Measurements from ENCODE around the gene TBK1. TPM values are rescaled to one million over a fixed set of nuclear protein-coding genes. Genes with fewer than 3 reads are reported as not detected.
"Not testable (repeated sequence)": the region's sequence is repeated elsewhere in the genome, so short reads cannot be mapped to it uniquely, and the experiment has no call there.

TBK1 gene
- total and polyA plus RNA-seq, 9 donors: 13.3 to 18.3 (median 14.1) TPM

DNA sequence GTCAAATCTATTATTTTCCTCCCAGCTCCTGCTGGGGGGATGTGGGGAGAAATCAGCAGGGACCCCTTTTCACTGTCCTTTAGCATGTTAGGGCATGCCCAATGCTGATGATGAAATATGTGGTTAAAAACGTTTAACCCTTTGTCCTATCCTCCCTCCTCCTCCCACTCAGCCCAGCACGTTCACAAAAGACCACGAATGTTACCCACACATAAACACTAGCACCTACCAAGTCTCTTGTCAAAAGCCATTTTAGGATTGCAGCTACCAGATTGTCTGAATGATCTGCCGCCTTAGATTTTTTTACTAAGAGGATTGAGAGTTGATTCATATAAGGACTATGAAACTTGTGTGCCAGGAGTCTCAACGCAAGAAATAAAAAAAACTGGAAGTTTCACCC is 70.4 kb downstream of the TBK1 start:
- no peak overlapping the region for H3K27ac ChIP-seq (ENCODE audit: low read length)
- no peak overlapping the region for H3K4me3 ChIP-seq (ENCODE audit: low read length)
- no peaks in the 10 kb centered on the region for H3K36me3 ChIP-seq (ENCODE audit: control insufficient read depth, insufficient read depth, low read length)
- WGBS (ENCODE audit: insufficient coverage): 10% methylated on average over 2 of the region's 5 CpGs
- H3K4me1 ChIP-seq (ENCODE audit: control insufficient read depth, insufficient read depth, low read length): peaks cover 3% of the 10 kb centered on the region
- DNase-seq: no peak
- no peaks in the 10 kb centered on the region for H3K9me3 ChIP-seq (replicated peaks; ENCODE audit: control insufficient read depth, low read depth, low read length)
- H3K27me3 ChIP-seq (ENCODE audit: control insufficient read depth, insufficient read depth, low read length): no peaks in the 10 kb centered on the region

DNA sequence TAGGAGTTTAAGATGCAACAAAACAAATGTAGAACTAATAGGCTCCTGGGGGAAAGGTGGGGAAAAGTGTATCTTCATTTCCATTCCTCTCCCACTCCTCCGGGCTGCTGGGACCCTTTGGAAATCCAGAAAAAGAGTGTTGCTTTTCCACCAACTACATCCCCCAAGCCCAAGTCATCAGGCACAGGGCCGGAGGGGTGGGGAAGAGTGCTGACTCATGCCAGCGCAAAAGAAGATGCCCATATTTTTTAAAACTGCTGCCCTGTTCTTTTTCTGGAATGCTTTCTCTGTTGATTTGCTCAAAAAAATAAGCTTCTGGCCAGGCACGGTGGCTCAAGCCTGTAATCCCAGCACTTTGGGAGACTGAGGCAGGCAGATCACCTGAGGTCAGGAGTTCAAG is 70.9 kb downstream of the TBK1 start:
- H3K27me3 ChIP-seq (ENCODE audit: control insufficient read depth, insufficient read depth, low read length): no peaks in the 10 kb centered on the region
- no peaks in the 10 kb centered on the region for H3K36me3 ChIP-seq (ENCODE audit: control insufficient read depth, insufficient read depth, low read length)
- no peaks in the 10 kb centered on the region for H3K9me3 ChIP-seq (replicated peaks; ENCODE audit: control insufficient read depth, low read depth, low read length)
- no peak overlapping the region for H3K27ac ChIP-seq (ENCODE audit: low read length)
- H3K4me3 ChIP-seq (ENCODE audit: low read length): no peak overlapping the region
- H3K4me1 ChIP-seq (ENCODE audit: control insufficient read depth, insufficient read depth, low read length): peaks cover 3% of the 10 kb centered on the region
- DNase-seq: no peak
- WGBS (ENCODE audit: insufficient coverage): 75% methylated on average over 3 of the region's 4 CpGs

DNA sequence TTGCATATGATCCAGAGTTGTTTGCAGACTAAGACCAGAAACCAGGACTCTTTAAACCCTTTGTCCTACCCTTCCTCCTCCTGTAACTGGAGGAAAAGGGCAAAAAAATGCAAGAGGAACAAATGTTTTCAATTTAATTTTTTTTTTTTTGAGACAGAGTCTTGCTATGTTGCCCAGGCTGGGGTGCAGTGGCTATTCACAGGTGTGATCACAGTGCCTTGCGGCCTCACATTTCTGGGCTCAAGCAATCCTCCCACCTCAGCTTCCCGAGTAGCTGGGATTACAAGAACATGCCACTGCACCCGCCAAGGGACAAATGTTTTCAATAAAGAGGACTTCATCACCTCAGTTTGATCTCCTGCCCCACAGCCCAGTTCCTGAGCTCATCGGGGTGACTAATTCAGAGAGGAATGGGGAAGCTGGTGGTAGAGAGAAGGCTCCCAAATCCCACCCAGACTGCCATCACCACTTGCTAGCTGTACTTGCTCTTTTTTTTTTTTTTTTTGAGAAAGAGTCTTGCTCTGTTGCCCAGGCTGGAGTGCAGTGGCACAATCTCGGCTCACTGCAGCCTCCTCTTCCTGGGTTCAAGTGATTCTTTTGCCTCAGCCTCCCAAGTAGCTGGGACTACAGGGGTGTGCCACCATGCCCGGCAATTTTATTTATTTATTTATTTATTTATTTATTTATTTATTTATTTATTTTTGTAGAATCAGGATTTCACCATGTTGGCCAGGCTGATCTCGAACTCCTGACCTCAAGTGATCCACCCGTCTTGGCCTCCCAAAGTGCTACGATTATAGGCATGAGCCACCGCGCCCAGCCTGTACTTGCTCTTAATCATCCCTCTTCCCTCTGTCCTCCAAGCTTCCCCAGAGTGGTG is 71.9 kb downstream of the TBK1 start:
- H3K4me1 ChIP-seq (ENCODE audit: control insufficient read depth, insufficient read depth, low read length); H3K27ac ChIP-seq (ENCODE audit: low read length); H3K9me3 ChIP-seq (replicated peaks; ENCODE audit: control insufficient read depth, low read depth, low read length); H3K4me3 ChIP-seq (ENCODE audit: low read length); DNase-seq; H3K27me3 ChIP-seq (ENCODE audit: control insufficient read depth, insufficient read depth, low read length); H3K36me3 ChIP-seq (ENCODE audit: control insufficient read depth, insufficient read depth, low read length): not testable (repeated sequence)
- WGBS (ENCODE audit: insufficient coverage): 92% methylated on average over 5 of the region's 11 CpGs

DNA sequence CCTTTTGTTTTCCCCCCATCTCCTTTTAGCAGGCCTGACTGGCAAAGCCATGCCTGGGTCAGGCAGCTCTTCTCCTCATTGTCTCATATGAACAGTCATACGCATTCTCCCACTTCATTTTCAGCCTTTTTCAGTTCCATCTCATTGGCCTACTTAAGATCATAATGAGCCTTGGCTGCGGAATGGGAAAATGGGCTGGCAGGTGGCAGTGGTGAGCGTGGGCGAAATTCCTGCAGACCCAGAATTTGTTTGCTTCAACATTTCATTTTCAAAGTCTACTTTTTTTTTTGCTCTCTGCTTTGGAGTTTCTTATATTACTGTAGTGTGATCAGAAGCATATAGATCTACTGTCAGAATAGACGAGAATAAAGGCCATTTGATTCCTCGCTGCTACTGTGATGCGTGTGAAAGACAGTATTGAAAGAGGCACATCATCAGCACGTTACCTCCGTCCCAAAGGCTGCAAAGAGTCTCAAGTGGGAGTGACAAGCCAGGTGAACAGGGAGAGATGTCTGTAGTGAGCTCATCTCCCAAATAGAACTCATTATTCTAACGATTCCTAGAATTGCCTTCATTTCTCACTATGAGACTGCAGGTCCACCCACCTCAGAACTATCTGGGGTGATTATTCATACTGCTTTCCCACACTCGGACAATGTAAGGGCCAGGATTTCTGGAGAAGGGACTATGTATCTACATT is 73.7 kb downstream of the TBK1 start:
- WGBS (ENCODE audit: insufficient coverage): 90% methylated on average over 2 of the region's 11 CpGs
- no peaks in the 10 kb centered on the region for H3K27me3 ChIP-seq (ENCODE audit: control insufficient read depth, insufficient read depth, low read length)

DNA sequence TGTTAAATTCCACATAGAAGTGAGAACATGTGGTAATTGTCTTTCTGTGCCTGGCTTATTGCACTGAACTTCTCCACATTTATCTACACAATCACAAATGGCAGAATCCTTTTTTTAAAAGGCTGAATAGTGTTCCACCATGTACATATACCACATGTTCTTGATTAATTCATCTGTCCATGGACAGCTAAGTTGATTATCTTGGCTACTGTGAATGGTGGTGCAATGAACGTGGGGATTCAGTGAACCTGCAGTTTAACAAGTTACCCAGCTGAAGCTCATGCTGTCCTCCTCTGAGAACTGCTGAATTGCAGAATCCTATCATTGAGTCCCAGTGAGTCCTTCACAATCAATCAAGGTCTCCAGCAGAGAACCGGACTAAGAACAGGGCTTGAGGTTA is 74.9 kb downstream of the TBK1 start:
- Histone ChIP-seq H3K4me1 (ENCODE audit: control insufficient read depth, insufficient read depth, low read length) (peaks cover 7% of the 10 kb centered on the region), H3K9me3 (replicated peaks; ENCODE audit: control insufficient read depth, low read depth, low read length) (no peaks in the 10 kb centered on the region), H3K27ac (ENCODE audit: low read length) (no peak overlapping the region), H3K36me3 (ENCODE audit: control insufficient read depth, insufficient read depth, low read length) (no peaks in the 10 kb centered on the region), H3K27me3 (ENCODE audit: control insufficient read depth, insufficient read depth, low read length) (no peaks in the 10 kb centered on the region), H3K4me3 (ENCODE audit: low read length) (no peak overlapping the region)
- DNase-seq: no peak
- WGBS (ENCODE audit: insufficient coverage): no CpG with 5 or more reads among the region's 2 CpGs

More for the DNA sequence above, 73.7 kb downstream of the TBK1 start:
- Histone ChIP-seq H3K9me3 (replicated peaks; ENCODE audit: control insufficient read depth, low read depth, low read length) (no peaks in the 10 kb centered on the region), H3K27ac (ENCODE audit: low read length) (no peak overlapping the region), H3K4me3 (ENCODE audit: low read length) (no peak overlapping the region), H3K36me3 (ENCODE audit: control insufficient read depth, insufficient read depth, low read length) (no peaks in the 10 kb centered on the region), H3K4me1 (ENCODE audit: control insufficient read depth, insufficient read depth, low read length) (peaks cover 3% of the 10 kb centered on the region)
- DNase-seq: no peak

DNA sequence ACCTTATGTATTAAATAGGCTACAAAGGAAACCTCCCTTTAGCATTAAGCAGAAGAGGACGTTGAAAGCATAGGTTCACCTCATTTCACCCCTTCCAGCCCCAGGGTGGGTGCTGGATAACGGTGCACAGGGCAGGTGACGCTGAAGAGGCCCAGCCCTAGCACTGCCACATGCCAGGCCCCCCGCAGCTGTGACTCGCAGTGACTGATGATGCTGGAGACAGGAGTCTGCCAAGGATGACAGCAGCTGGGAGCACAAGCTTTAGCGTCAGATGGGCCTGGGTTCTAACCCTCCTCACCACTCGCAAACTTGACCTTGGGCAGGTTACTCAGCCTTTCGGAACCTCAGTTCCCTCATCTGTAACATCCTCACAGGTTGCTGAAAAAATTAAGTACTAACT is 76.7 kb downstream of the TBK1 start:
- WGBS (ENCODE audit: insufficient coverage): 64% methylated on average over 3 of the region's 8 CpGs
- peak; percentile 60 for DNase-seq
- H3K27ac ChIP-seq (ENCODE audit: low read length): peak overlapping the region; percentile 26
- no peaks in the 10 kb centered on the region for H3K9me3 ChIP-seq (replicated peaks; ENCODE audit: control insufficient read depth, low read depth, low read length)
- peaks cover 14% of the 10 kb centered on the region for H3K4me1 ChIP-seq (ENCODE audit: control insufficient read depth, insufficient read depth, low read length)
- no peaks in the 10 kb centered on the region for H3K27me3 ChIP-seq (ENCODE audit: control insufficient read depth, insufficient read depth, low read length)
- no peaks in the 10 kb centered on the region for H3K36me3 ChIP-seq (ENCODE audit: control insufficient read depth, insufficient read depth, low read length)
- H3K4me3 ChIP-seq (ENCODE audit: low read length): no peak overlapping the region

DNA sequence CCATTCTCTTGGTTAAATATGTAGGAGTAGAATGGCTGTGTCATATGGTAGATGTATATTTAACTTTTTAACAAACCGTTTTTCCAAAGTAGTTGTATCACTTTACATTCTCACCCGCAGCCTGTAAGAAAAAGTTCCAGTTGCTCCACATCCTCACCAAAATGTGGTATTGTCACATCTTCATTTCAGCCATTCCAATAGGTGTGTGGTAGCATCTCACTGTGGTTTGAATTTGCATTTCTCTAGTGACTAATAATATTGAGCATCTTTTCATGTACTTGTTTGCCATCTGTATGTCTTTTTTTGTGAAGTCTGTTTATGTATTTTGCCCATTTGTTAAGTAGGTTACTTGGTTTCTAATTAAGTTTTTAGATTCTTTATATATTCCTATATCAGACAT is 78.6 kb downstream of the TBK1 start:
- Histone ChIP-seq H3K27me3 (ENCODE audit: control insufficient read depth, insufficient read depth, low read length) (no peaks in the 10 kb centered on the region), H3K27ac (ENCODE audit: low read length) (no peak overlapping the region), H3K9me3 (replicated peaks; ENCODE audit: control insufficient read depth, low read depth, low read length) (no peaks in the 10 kb centered on the region), H3K4me3 (ENCODE audit: low read length) (no peak overlapping the region), H3K4me1 (ENCODE audit: control insufficient read depth, insufficient read depth, low read length) (peaks cover 14% of the 10 kb centered on the region), H3K36me3 (ENCODE audit: control insufficient read depth, insufficient read depth, low read length) (no peaks in the 10 kb centered on the region)
- no peak for DNase-seq
- WGBS (ENCODE audit: insufficient coverage): no CpG with 5 or more reads among the region's 2 CpGs

DNA sequence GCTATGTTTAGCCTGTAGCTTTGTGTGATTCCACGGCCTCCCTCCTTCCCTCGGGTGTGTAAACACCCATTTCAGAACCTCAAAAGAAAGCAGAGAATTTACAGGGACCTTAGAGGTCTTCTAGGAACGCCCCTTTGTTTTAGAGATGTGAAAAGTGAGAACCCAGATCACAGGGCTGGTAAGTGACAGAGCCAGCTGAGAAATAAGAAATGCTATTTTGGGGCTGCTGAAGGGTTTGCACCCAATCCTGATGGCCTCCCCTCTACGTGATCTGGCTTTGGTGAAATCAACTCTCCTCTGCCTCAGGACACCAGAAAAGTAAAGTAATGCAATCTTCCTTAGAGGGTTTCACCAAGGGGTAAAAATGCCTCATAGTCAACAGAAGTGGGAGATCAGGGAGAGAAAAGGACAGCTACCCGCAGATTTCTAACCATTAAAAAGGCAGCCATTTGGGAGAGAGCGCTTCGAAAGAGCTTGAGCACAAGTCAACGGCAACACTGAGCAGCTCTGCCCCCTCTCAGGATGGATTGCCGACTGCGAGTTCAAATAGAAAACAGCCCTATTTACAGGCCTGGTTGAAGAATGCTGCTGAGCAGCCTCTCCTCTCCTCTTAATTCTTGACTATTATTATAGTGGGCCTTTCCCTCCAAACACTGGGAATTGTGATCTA is 79.9 kb downstream of the TBK1 start:
- no peaks in the 10 kb centered on the region for H3K27me3 ChIP-seq (ENCODE audit: control insufficient read depth, insufficient read depth, low read length)
- H3K36me3 ChIP-seq (ENCODE audit: control insufficient read depth, insufficient read depth, low read length): no peaks in the 10 kb centered on the region
- peaks cover 14% of the 10 kb centered on the region for H3K4me1 ChIP-seq (ENCODE audit: control insufficient read depth, insufficient read depth, low read length)
- WGBS (ENCODE audit: insufficient coverage): 63% methylated on average over 3 of the region's 10 CpGs
- H3K9me3 ChIP-seq (replicated peaks; ENCODE audit: control insufficient read depth, low read depth, low read length): no peaks in the 10 kb centered on the region
- no peak overlapping the region for H3K4me3 ChIP-seq (ENCODE audit: low read length)
- peak; percentile 20 for DNase-seq
- H3K27ac ChIP-seq (ENCODE audit: low read length): peak overlapping the region; percentile 49

DNA sequence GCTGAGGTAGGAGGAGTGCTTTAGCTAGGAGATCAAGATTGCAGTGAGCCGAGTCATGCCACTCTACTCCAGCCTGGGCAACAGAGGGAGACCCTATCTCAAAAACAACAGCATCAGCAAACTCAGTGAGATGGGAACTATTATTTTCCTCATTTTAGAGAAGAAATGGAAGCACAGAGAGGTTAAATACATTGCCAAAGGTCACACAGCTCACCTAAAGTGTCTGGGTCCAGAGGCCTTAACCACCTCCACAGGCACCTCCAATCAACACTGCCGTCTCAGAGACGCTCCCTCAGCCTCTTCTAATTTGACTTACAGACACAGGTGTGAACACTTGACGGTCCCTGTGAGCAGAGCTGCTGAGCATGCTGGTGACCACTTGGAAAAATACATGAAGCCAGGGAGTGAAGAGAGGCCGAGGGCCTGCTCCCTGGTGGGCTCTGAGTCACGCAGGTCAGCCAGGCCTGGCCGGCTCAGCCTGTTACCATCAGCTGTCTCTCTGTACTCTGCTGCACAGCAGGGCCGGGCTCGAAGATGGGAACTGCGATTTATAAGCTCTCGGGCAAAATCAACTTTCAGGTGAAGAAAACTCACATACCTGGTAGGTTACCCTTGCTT is 80.9 kb downstream of the TBK1 start:
- H3K27me3 ChIP-seq (ENCODE audit: control insufficient read depth, insufficient read depth, low read length): no peaks in the 10 kb centered on the region
- H3K4me1 ChIP-seq (ENCODE audit: control insufficient read depth, insufficient read depth, low read length): peaks cover 14% of the 10 kb centered on the region
- no peak for DNase-seq
- H3K4me3 ChIP-seq (ENCODE audit: low read length): no peak overlapping the region
- H3K9me3 ChIP-seq (replicated peaks; ENCODE audit: control insufficient read depth, low read depth, low read length): no peaks in the 10 kb centered on the region
- H3K27ac ChIP-seq (ENCODE audit: low read length): no peak overlapping the region
- 74% methylated on average over 9 of the region's 11 CpGs for WGBS (ENCODE audit: insufficient coverage)
- H3K36me3 ChIP-seq (ENCODE audit: control insufficient read depth, insufficient read depth, low read length): no peaks in the 10 kb centered on the region

Measured in muscle of leg (tissue), 11 donors.